Ishikawa (cell line): Measurements from ENCODE around the gene TTC23L.

Source experiments
- CEBPB ChIP-seq: IDR thresholded peaks from 2 replicates; pipeline ENCODE4 v1.6.1; 2012
- CREB1 ChIP-seq: IDR thresholded peaks from 2 replicates; pipeline ENCODE4 v1.6.1; 2012; ENCODE audit warnings: low read depth
- EGR1 ChIP-seq: IDR thresholded peaks from 2 replicates; pipeline ENCODE4 v1.6.1; 2012
- EP300 ChIP-seq: IDR thresholded peaks from 2 replicates; pipeline ENCODE4 v1.6.1; 2012; ENCODE audit warnings: borderline replicate concordance
- FOXM1 ChIP-seq: IDR thresholded peaks from 2 replicates; pipeline ENCODE4 v1.6.1; 2012; ENCODE audit warnings: low read depth, borderline replicate concordance
- MAX ChIP-seq: IDR thresholded peaks from 2 replicates; pipeline ENCODE4 v1.6.1; 2012
- NFIC ChIP-seq: IDR thresholded peaks from 2 replicates; pipeline ENCODE4 v1.6.1; 2012
- RAD21 ChIP-seq: IDR thresholded peaks from 2 replicates; pipeline ENCODE4 v1.6.1; 2012; ENCODE audit warnings: low read depth
- TAF1 ChIP-seq: IDR thresholded peaks from 2 replicates; pipeline ENCODE4 v1.6.1; 2012; ENCODE audit warnings: low read depth, mild to moderate bottlenecking
- TCF12 ChIP-seq: IDR thresholded peaks from 2 replicates; pipeline ENCODE4 v1.6.1; 2012; ENCODE audit warnings: low read depth
- TEAD4 ChIP-seq: IDR thresholded peaks from 2 replicates; pipeline ENCODE4 v1.6.1; 2012
- USF1 ChIP-seq: IDR thresholded peaks from 2 replicates; pipeline ENCODE4 v1.6.1; 2012
- YY1 ChIP-seq: IDR thresholded peaks from 2 replicates; pipeline ENCODE4 v1.6.1; 2012; ENCODE audit warnings: low read depth
- ZBTB7A ChIP-seq: IDR thresholded peaks from 2 replicates; pipeline ENCODE4 v1.6.1; 2012; ENCODE audit warnings: low read depth
- TF ChIP-seq, protein P1 (sequence below): IDR thresholded peaks from 2 replicates; pipeline ENCODE4 v1.6.1; 2012; ENCODE audit warnings: low read depth, mild to moderate bottlenecking

The TTC23L gene

GRCh38 chr5:34831303-34831702 is 7.7 kb upstream of the TTC23L start:
- no peak for TF ChIP-seq CREB1
- no peak for TF ChIP-seq ZBTB7A
- no peak for TF ChIP-seq YY1
- no peak for TF ChIP-seq TEAD4
- TF ChIP-seq NFIC, result no peak
- no peak for TF ChIP-seq TAF1
- no peak for TF ChIP-seq USF1

DNA sequence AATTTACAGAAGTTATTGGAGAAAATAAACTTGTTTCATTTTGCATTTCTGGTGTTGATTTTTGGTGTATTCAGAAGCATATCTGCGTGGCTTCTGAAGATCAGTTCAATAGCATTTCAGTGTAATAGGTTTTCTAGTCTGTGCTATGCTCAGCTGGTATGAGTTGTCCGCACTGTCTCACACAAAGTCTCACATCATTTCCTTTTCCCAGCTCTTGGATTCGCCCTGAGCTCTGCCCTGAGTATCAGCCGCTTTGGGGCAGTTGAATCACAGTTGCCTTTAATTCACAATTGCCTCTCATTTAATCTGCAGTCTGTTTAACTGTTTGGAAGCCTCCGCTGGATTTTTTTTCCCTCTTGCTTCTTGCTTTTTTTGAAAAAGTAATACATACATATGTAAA is 6.4 kb upstream of the TTC23L start:
- TF ChIP-seq CEBPB, result no peak
- no peak for TF ChIP-seq ZBTB7A
- TF ChIP-seq TEAD4, result no peak
- TF ChIP-seq TCF12, result no peak
- TF ChIP-seq YY1, result no peak
- no peak for TF ChIP-seq USF1

- TF ChIP-seq NFIC (no peak), TAF1 (no peak), ZBTB7A (no peak), EGR1 (no peak), MAX (no peak), RAD21 (no peak), TEAD4 (no peak), TCF12 (no peak), EP300 (no peak), FOXM1 (no peak), CREB1 (no peak), USF1 (no peak), CEBPB (no peak), YY1 (no peak)
- TF ChIP-seq, protein P1, sequence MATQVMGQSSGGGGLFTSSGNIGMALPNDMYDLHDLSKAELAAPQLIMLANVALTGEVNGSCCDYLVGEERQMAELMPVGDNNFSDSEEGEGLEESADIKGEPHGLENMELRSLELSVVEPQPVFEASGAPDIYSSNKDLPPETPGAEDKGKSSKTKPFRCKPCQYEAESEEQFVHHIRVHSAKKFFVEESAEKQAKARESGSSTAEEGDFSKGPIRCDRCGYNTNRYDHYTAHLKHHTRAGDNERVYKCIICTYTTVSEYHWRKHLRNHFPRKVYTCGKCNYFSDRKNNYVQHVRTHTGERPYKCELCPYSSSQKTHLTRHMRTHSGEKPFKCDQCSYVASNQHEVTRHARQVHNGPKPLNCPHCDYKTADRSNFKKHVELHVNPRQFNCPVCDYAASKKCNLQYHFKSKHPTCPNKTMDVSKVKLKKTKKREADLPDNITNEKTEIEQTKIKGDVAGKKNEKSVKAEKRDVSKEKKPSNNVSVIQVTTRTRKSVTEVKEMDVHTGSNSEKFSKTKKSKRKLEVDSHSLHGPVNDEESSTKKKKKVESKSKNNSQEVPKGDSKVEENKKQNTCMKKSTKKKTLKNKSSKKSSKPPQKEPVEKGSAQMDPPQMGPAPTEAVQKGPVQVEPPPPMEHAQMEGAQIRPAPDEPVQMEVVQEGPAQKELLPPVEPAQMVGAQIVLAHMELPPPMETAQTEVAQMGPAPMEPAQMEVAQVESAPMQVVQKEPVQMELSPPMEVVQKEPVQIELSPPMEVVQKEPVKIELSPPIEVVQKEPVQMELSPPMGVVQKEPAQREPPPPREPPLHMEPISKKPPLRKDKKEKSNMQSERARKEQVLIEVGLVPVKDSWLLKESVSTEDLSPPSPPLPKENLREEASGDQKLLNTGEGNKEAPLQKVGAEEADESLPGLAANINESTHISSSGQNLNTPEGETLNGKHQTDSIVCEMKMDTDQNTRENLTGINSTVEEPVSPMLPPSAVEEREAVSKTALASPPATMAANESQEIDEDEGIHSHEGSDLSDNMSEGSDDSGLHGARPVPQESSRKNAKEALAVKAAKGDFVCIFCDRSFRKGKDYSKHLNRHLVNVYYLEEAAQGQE, result no peak
Observed at GRCh38 chr5:34833090-34833489, 5.9 kb upstream of the TTC23L start.

DNA sequence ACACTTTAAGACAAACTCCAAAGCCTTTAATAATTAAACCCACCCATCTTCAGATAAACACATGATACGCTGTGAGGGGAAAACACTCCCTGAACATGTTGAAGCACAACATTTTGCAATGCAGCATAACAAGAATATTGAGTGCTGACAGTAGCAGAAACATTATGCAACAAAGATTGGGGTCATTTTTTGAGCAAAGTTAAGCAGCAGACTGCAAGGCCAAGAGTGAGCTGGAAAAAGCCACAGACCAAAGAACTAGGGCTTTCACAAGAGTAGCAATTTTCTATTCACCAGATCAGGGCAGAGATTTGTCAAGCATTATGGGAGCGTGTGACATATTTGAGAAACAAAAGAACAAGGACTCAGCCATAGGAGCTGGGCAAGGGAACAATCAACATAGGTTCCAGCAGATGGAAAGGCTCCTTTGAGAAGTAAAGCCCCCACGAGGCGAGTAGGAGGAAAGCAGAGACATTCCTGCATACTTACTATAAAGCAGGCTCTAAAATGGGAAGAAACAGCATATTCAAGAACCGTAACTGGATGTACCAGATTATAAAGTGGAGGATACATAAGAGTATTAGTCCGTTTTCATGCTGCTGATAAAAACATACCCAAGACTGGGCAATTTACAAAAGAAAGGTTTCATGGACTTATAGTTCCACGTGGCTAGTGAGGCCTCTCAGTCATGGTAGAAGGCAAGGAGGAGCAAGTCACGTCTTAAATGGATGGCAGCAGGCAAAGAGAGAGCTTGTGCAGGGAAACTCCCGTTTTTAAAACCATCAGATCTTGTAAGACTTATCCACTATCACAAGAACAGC is 4.8 kb upstream of the TTC23L start:
- TF ChIP-seq USF1 (no peak), ZBTB7A (no peak), TCF12 (no peak), NFIC (no peak), CEBPB (no peak), FOXM1 (no peak), YY1 (no peak), EP300 (no peak), TEAD4 (no peak), RAD21 (no peak), EGR1 (no peak), MAX (no peak), TAF1 (no peak), CREB1 (no peak)
- TF ChIP-seq, protein P1, result no peak

DNA sequence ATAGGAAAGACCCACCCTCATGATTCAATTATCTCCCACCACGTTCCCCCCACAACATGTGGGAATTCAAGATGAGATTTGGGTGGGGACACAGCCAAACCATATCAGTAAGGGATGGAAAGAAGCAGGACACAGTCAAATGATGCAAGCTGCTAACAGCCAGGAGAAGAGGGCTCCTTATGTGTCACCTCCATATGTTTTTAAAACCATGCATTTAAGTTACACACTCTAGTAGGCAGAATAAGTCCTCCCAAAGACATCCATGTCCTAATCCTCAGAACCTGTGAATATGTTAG is 4.2 kb upstream of the TTC23L start:
- no peak for TF ChIP-seq TAF1
